OCI-LY7 (cell line): Measurements from ENCODE around the gene ZNF430. TPM values are rescaled to one million over a fixed set of nuclear protein-coding genes. Genes with fewer than 3 reads are reported as not detected.

ENCODE experiments used
- BruUV-seq: library from RNA; stranded (reverse); fragments of 400-500 nt; replicated peaks from 2 replicates; lab custom pipeline; 2021; lab: Mats Ljungman, UMichigan
- CTCF ChIA-PET: fragments of 300-600 bp; sonication (Branson Sonifier 250); formaldehyde crosslinking; loops from one replicate; lab custom pipeline; 2022; ENCODE audit warnings: antibody characterized with exemption; ENCODE audit not compliant: unreplicated experiment; lab: Charles Lee
- POLR2A ChIA-PET: fragments of 300-600 bp; sonication (Branson Sonifier 250); formaldehyde crosslinking; loops from one replicate; lab custom pipeline; 2022; ENCODE audit warnings: antibody characterized with exemption; lab: Charles Lee
- DNase-seq: peaks from one replicate; pipeline ENCODE4 v3.0.0-alpha.2; 2015; ENCODE audit warnings: low spot score
- H2AFZ ChIP-seq: fragments of 200-600 bp; sonication (generic), shearing (Covaris generic); 2 replicates; pipeline ENCODE4 v1.6.1; 2014; ENCODE audit warnings: mild to moderate bottlenecking, antibody characterized with exemption, low read length, moderate library complexity
- H3K27ac ChIP-seq: fragments of 200-600 bp; sonication (generic); 2 replicates; pipeline ENCODE4 v1.5.1; 2014; ENCODE audit warnings: mixed run types, low read depth, mild to moderate bottlenecking, moderate library complexity, low read length, inconsistent platforms; ENCODE audit not compliant: poor library complexity, severe bottlenecking
- H3K36me3 ChIP-seq: fragments of 200-600 bp; sonication (generic); 2 replicates; pipeline ENCODE4 v1.6.1; 2014; ENCODE audit warnings: mild to moderate bottlenecking, antibody characterized with exemption, low read length, moderate library complexity, mixed read lengths; ENCODE audit not compliant: insufficient read depth
- H3K4me1 ChIP-seq: fragments of 200-600 bp; sonication (generic); 2 replicates; pipeline ENCODE4 v1.5.1; 2014; ENCODE audit warnings: mild to moderate bottlenecking, low read length; ENCODE audit not compliant: insufficient read depth, poor library complexity, severe bottlenecking
- H3K4me2 ChIP-seq: fragments of 200-600 bp; sonication (generic); 2 replicates; pipeline ENCODE4 v1.6.1; 2014; ENCODE audit warnings: mild to moderate bottlenecking, low read length
- H3K4me3 ChIP-seq: fragments of 200-600 bp; sonication (generic); 2 replicates; pipeline ENCODE4 v1.5.1; 2014; ENCODE audit warnings: mild to moderate bottlenecking, low read depth, low read length; ENCODE audit not compliant: poor library complexity, severe bottlenecking
- H3K79me2 ChIP-seq: fragments of 200-600 bp; sonication (generic); 2 replicates; pipeline ENCODE4 v1.6.1; 2016; ENCODE audit warnings: low read depth, mild to moderate bottlenecking, low read length, moderate library complexity, mixed read lengths; ENCODE audit not compliant: insufficient read depth
- H3K9me2 ChIP-seq: fragments of 200-600 bp; sonication (generic); 2 replicates; pipeline ENCODE4 v1.6.1; 2016; ENCODE audit warnings: mild to moderate bottlenecking, low read length, mixed read lengths; ENCODE audit not compliant: insufficient read depth
- H3K9me3 ChIP-seq: fragments of 200-600 bp; sonication (generic); 2 replicates; pipeline ENCODE4 v1.6.1; 2014; ENCODE audit warnings: mild to moderate bottlenecking, mixed run types, low read length, mixed read lengths
- H4K20me1 ChIP-seq: fragments of 200-600 bp; sonication (generic); 2 replicates; pipeline ENCODE4 v1.6.1; 2014; ENCODE audit warnings: mild to moderate bottlenecking, antibody characterized with exemption, low read length, moderate library complexity, mixed read lengths; ENCODE audit not compliant: insufficient read depth
- EZH2phosphoT487 ChIP-seq: fragments of 200-600 bp; sonication (generic); IDR thresholded peaks from 2 replicates; pipeline ENCODE4 v1.6.1; 2018; ENCODE audit warnings: low read depth, borderline replicate concordance, mild to moderate bottlenecking, mixed run types, antibody characterized with exemption, low read length, moderate library complexity, mixed read lengths
- intact Hi-C: fragments of 100-400 bp; cut with micrococcal nuclease; formaldehyde crosslinking; loops from one replicate; pipeline ENCODE4 v1.10.0; 2022; ENCODE audit not compliant: unreplicated experiment
- total RNA-seq, 2 experiments: library from RNA; depleted of rRNA in 1 of 2; stranded (reverse); fragments of >200 nt in 1 of 2; shearing (Covaris generic) in 1 of 2; gene quantifications; 2 replicates each; pipeline ENCODE4 v1.2.3, GENCODE V29; 2014 to 2022
- TF ChIP-seq, protein P1 (sequence below): fragments of 200-600 bp; sonication (generic); conservative IDR thresholded peaks from 2 replicates; pipeline ENCODE4 v1.5.1; 2014; ENCODE audit warnings: mild to moderate bottlenecking, antibody characterized with exemption, low read length, moderate library complexity, mixed read lengths

ZNF430 gene
- total RNA-seq, 2 experiments from 2014 or later, result 14.0 to 31.5 TPM

GRCh38 chr19:21028969-21029268 is 8.5 kb downstream of the ZNF430 start:
- no peak for DNase-seq
- no TSS peak for BruUV-seq
- Histone ChIP-seq H2AFZ (no peak overlapping the region), H3K4me3 (no peak overlapping the region), H3K4me1 (no peaks in the 10 kb centered on the region), H3K9me3 (no peaks in the 10 kb centered on the region), H3K79me2 (peaks cover 96% of the 10 kb centered on the region), H3K27ac (no peak overlapping the region), H3K9me2 (no peaks in the 10 kb centered on the region), H3K36me3 (peaks cover 100% of the 10 kb centered on the region), H4K20me1 (no peaks in the 10 kb centered on the region), H3K4me2 (no peak overlapping the region)
- ChIA-PET POLR2A (interaction anchor here (1.2 kb wide), 1 partner anchor 8 kb away, joined by 3 read pairs; the partner anchor contains the start of gene ZNF430), CTCF (no interaction called here)
- no peak for TF ChIP-seq EZH2phosphoT487
- intact Hi-C loops, result no loop called here

GRCh38 chr19:21045028-21045427 is 24.6 kb downstream of the ZNF430 start:
- DNase-seq, result no peak
- H3K9me2 ChIP-seq, result no peaks in the 10 kb centered on the region
- no peak overlapping the region for H2AFZ ChIP-seq
- no peak overlapping the region for H3K4me3 ChIP-seq
- H3K36me3 ChIP-seq, result peaks cover 92% of the 10 kb centered on the region
- peaks cover 45% of the 10 kb centered on the region for H3K9me3 ChIP-seq
- intact Hi-C loops, result no loop called here
- ChIA-PET POLR2A (interaction anchor here (1.2 kb wide), 1 partner anchor 16 kb away, joined by 4 read pairs; no protein-coding TSS in a partner anchor), CTCF (no interaction called here)
- BruUV-seq, result no TSS peak
- H3K4me1 ChIP-seq, result no peaks in the 10 kb centered on the region
- peaks cover 86% of the 10 kb centered on the region for H3K79me2 ChIP-seq
- H3K4me2 ChIP-seq, result no peak overlapping the region
- TF ChIP-seq, protein P1, sequence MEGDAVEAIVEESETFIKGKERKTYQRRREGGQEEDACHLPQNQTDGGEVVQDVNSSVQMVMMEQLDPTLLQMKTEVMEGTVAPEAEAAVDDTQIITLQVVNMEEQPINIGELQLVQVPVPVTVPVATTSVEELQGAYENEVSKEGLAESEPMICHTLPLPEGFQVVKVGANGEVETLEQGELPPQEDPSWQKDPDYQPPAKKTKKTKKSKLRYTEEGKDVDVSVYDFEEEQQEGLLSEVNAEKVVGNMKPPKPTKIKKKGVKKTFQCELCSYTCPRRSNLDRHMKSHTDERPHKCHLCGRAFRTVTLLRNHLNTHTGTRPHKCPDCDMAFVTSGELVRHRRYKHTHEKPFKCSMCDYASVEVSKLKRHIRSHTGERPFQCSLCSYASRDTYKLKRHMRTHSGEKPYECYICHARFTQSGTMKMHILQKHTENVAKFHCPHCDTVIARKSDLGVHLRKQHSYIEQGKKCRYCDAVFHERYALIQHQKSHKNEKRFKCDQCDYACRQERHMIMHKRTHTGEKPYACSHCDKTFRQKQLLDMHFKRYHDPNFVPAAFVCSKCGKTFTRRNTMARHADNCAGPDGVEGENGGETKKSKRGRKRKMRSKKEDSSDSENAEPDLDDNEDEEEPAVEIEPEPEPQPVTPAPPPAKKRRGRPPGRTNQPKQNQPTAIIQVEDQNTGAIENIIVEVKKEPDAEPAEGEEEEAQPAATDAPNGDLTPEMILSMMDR, result no peak
- TF ChIP-seq EZH2phosphoT487, result no peak
- H3K27ac ChIP-seq, result no peak overlapping the region
- H4K20me1 ChIP-seq, result no peaks in the 10 kb centered on the region

DNA sequence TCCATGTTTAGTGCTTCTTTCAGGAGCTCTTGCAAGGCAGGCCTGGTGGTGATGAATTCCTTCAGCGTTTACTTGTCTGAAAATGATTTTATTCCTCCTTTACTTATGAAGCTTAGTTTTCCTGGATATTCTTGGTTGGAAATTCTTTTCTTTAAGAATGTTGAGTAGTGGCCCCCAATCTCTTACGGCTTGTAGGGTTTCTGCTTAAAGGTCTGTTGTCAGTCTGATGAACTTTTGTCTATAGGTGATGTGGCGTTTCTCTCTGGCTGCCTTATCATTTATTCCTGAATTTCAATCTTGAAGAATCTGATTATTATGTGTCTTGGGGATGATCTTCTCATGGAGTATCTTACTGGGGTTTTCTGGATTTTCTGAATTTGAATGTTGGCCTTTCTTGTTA is 26.0 kb downstream of the ZNF430 start:
- Histone ChIP-seq H4K20me1 (no peaks in the 10 kb centered on the region), H3K4me3 (no peak overlapping the region), H3K79me2 (peaks cover 80% of the 10 kb centered on the region), H3K27ac (no peak overlapping the region), H3K36me3 (peaks cover 92% of the 10 kb centered on the region), H3K9me3 (peaks cover 53% of the 10 kb centered on the region), H3K4me2 (no peak overlapping the region), H3K9me2 (no peaks in the 10 kb centered on the region), H2AFZ (no peak overlapping the region), H3K4me1 (no peaks in the 10 kb centered on the region)
- BruUV-seq, result no TSS peak
- TF ChIP-seq, protein P1, result no peak
- no peak for TF ChIP-seq EZH2phosphoT487
- DNase-seq, result no peak
- intact Hi-C loops, result no loop called here
- ChIA-PET POLR2A (interaction anchor here (1.0 to 1.2 kb wide), 2 partner anchors 15 to 23 kb away, joined by 4 read pairs; no protein-coding TSS in a partner anchor), CTCF (no interaction called here)
